ENCODE results near the gene IGSF9B.

Gene IGSF9B

GRCh38 chr11:133966172-133966651, 9.4 kb upstream of the IGSF9B start:
- TF ChIP-seq, protein P1, sequence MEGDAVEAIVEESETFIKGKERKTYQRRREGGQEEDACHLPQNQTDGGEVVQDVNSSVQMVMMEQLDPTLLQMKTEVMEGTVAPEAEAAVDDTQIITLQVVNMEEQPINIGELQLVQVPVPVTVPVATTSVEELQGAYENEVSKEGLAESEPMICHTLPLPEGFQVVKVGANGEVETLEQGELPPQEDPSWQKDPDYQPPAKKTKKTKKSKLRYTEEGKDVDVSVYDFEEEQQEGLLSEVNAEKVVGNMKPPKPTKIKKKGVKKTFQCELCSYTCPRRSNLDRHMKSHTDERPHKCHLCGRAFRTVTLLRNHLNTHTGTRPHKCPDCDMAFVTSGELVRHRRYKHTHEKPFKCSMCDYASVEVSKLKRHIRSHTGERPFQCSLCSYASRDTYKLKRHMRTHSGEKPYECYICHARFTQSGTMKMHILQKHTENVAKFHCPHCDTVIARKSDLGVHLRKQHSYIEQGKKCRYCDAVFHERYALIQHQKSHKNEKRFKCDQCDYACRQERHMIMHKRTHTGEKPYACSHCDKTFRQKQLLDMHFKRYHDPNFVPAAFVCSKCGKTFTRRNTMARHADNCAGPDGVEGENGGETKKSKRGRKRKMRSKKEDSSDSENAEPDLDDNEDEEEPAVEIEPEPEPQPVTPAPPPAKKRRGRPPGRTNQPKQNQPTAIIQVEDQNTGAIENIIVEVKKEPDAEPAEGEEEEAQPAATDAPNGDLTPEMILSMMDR (IDR thresholded peaks at IDR 0.05; ENCODE audit: extremely low read depth, missing control alignments) = no peak
- no peak for DNase-seq (ENCODE audit: low spot score)

DNA sequence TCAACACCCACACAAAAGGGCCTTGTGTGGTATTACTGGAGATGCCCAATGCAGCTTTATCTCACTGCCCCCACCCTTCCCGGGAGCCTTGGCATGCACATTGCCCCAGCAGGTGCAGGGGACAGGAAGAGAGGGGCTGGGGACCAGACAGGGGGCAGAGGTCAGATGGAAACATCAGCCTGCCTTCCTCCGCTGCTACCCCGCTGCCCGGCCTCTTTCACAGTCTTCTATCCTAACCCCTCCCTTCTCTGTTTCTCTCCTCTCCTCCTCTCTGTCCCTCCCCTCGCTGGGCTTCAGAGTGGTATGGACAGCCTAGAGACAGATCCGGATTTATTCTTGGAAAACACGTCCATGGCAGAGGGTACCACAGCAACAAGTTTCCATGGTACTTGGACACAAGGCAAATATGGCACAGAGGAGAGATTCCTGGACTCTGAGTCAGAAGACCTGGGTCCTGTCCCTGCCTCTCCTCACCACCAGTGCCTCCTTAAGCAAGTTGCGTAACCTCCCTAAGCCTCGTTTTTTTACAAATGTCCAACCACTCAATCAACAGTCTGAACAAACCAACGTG, 8.3 kb upstream of the IGSF9B start:
- TF ChIP-seq, protein P1 (IDR thresholded peaks at IDR 0.05; ENCODE audit: extremely low read depth, missing control alignments) = no peak
- DNase-seq (ENCODE audit: low spot score) = no peak

- DNase-seq (ENCODE audit: low spot score) = no peak
- TF ChIP-seq, protein P1 (IDR thresholded peaks at IDR 0.05; ENCODE audit: extremely low read depth, missing control alignments) = no peak
Measured at GRCh38 chr11:133964356-133964755, 7.6 kb upstream of the IGSF9B start.

DNA sequence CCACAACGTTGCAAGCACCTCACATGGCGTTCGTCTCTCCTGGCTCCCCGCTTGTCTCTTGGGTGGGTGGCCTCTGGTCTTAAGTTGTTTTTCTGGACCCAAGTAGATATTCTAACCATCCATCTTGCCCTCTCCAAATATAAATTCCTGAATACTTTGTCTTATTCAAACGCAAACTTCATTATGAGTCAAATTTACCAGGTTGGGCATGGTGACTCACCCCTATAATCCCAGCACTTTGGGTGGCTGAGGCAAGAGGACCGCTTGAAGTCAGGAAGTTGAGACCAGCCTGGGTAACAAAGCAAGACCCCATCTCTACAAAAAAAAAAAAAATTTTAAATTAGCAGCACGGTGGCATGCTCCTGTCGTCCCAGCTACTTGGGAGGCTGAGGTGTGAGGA, 5.1 kb upstream of the IGSF9B start:
- TF ChIP-seq, protein P1 (IDR thresholded peaks at IDR 0.05; ENCODE audit: extremely low read depth, missing control alignments) = no peak
- DNase-seq (ENCODE audit: low spot score) = no peak

DNA sequence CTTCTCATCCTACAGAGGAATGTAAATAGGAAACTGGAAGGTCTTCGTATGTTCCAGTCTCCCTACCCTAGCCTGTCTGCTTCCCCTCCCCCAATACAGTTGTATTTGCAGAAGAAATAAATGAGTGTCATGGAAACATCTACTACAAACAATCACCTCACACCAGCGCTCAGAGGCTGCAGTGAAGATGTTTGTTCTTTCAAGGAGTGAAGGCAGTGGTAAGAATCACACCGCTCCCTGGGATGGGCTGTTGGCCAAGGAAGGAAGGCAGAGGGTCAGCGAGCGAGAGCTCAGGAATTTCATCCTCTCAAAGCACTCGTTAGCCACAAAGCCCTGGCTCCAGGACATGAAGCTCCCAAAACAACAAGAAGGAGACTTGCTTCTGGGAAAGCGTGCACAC, 1.1 kb upstream of the IGSF9B start:
- DNase-seq (ENCODE audit: low spot score) = no peak
- TF ChIP-seq, protein P1 (IDR thresholded peaks at IDR 0.05; ENCODE audit: extremely low read depth, missing control alignments) = no peak

DNA sequence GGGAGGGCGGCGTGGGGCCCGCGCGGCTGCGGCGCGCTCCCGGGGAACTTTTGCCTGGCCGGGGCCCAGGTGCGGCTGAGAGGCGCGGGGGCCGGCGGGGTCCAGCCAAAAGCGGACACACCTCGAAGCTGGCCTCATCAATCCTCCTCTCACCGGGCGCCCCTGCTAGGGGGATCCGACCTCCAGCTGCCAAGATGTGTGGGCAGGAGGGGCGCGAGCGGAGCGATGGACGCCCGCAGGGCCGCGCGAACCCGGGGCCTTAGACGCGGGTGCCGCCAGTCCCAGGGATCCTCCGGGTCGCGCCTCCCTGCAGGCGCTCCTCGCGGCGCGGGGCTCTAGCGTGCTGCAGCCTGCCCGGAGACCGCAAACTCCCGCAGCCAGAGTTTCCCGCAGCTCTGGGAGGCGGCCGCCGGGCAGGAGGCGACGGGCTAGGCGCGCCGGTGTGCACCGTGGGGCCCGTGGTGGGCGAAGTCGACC, 785 bp downstream of the IGSF9B start:
- DNase-seq (ENCODE audit: low spot score) = no peak

More for the DNA sequence above, 785 bp downstream of the IGSF9B start:
- TF ChIP-seq, protein P1 (IDR thresholded peaks at IDR 0.05; ENCODE audit: extremely low read depth, missing control alignments) = no peak
